ENCODE data around the gene STUM.

DNA sequence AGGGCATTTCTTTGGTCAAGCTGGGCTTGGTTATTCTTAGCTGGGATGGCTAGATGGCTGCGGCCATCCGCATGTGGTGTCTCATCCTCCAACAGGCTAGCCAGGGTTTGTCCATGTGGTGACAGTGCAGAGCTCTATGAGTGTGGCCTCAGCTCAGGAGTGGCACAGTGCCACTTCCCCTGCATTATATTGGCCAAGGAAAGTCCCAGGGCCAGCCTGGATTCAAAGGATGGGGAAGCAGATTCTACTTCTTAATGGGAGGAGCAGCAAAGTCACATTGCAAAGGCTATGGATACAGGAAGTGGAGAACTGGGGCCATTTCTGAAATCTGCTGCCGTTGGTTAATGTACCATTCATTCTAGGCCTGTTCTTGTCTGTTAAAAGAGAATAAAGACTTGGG lies 34.4 kb downstream of the STUM start:
- TF ChIP-seq, protein P1, sequence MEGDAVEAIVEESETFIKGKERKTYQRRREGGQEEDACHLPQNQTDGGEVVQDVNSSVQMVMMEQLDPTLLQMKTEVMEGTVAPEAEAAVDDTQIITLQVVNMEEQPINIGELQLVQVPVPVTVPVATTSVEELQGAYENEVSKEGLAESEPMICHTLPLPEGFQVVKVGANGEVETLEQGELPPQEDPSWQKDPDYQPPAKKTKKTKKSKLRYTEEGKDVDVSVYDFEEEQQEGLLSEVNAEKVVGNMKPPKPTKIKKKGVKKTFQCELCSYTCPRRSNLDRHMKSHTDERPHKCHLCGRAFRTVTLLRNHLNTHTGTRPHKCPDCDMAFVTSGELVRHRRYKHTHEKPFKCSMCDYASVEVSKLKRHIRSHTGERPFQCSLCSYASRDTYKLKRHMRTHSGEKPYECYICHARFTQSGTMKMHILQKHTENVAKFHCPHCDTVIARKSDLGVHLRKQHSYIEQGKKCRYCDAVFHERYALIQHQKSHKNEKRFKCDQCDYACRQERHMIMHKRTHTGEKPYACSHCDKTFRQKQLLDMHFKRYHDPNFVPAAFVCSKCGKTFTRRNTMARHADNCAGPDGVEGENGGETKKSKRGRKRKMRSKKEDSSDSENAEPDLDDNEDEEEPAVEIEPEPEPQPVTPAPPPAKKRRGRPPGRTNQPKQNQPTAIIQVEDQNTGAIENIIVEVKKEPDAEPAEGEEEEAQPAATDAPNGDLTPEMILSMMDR (conservative IDR thresholded peaks at IDR 0.05) = no peak
- no peak for TF ChIP-seq ZFX (IDR thresholded peaks at IDR 0.05)
